GM12891 (cell line): Measurements from ENCODE around the gene SRRD.

Experiments
- DNase-seq: peaks from one replicate; pipeline ENCODE4 v3.0.0; 2011; ENCODE audit warnings: low spot score; ENCODE audit not compliant: insufficient read length
- FAIRE-seq: peaks from 2 replicates; lab custom pipeline; 2011; peaks lifted over from hg19 to GRCh38; lab: Jason Lieb, UNC
- PAX5 ChIP-seq: IDR thresholded peaks from 2 replicates; pipeline ENCODE4 v1.6.1; 2011; ENCODE audit warnings: low read length, moderate library complexity, mild to moderate bottlenecking; ENCODE audit not compliant: insufficient read depth, severe bottlenecking
- POLR2A ChIP-seq: IDR thresholded peaks from 2 replicates; pipeline ENCODE4 v1.6.1; 2011; ENCODE audit warnings: low read depth, low read length, control low read depth
- POLR2AphosphoS5 ChIP-seq: IDR thresholded peaks from 2 replicates; pipeline ENCODE4 v1.6.1; 2011; ENCODE audit warnings: low read depth, low read length, control low read depth
- POU2F2 ChIP-seq: IDR thresholded peaks from 2 replicates; pipeline ENCODE4 v1.6.1; 2011; ENCODE audit warnings: low read depth, mild to moderate bottlenecking, control low read depth, low read length, moderate library complexity
- SPI1 ChIP-seq: IDR thresholded peaks from 2 replicates; pipeline ENCODE4 v1.6.1; 2011; ENCODE audit warnings: low read depth, low read length, control low read depth
- TAF1 ChIP-seq: IDR thresholded peaks from 2 replicates; pipeline ENCODE4 v1.6.1; 2011; ENCODE audit warnings: low read depth, low read length, control low read depth

Gene SRRD

GRCh38 chr22:26536056-26536761, 52.5 kb downstream of the SRRD start:
- FAIRE-seq (peak; percentile 47), DNase-seq (no peak)
- TF ChIP-seq SPI1: no peak
- TF ChIP-seq TAF1: no peak
- no peak for TF ChIP-seq POLR2AphosphoS5
- TF ChIP-seq POU2F2: no peak
- no peak for TF ChIP-seq PAX5
- no peak for TF ChIP-seq POLR2A

GRCh38 chr22:26536762-26537134, 53.1 kb downstream of the SRRD start:
- FAIRE-seq (no peak), DNase-seq (no peak)
- TF ChIP-seq POU2F2 (no peak), POLR2A (no peak), TAF1 (no peak), SPI1 (no peak), PAX5 (no peak), POLR2AphosphoS5 (no peak)

GRCh38 chr22:26540119-26540518, 56.4 kb downstream of the SRRD start:
- FAIRE-seq: no peak

GRCh38 chr22:26541167-26541819, 57.6 kb downstream of the SRRD start:
- DNase-seq (no peak), FAIRE-seq (no peak)
- no peak for TF ChIP-seq POLR2A

More at GRCh38 chr22:26540119-26540518, 56.4 kb downstream of the SRRD start:
- no peak for DNase-seq
- no peak for TF ChIP-seq PAX5
- no peak for TF ChIP-seq POLR2A
- no peak for TF ChIP-seq SPI1
- TF ChIP-seq POLR2AphosphoS5: no peak
- TF ChIP-seq POU2F2: no peak
- no peak for TF ChIP-seq TAF1

GRCh38 chr22:26542831-26543230, 59.2 kb downstream of the SRRD start:
- DNase-seq (no peak), FAIRE-seq (no peak)
- TF ChIP-seq TAF1: no peak
- no peak for TF ChIP-seq POLR2A
- no peak for TF ChIP-seq PAX5
- no peak for TF ChIP-seq SPI1
- no peak for TF ChIP-seq POLR2AphosphoS5
- no peak for TF ChIP-seq POU2F2
